ENCODE measurements around the gene PPARG. TPM values are rescaled to one million over a fixed set of nuclear protein-coding genes. Genes with fewer than 3 reads are reported as not detected.

PPARG gene
- total and polyA plus RNA-seq, 2 of the 13 experiments (the other 11 are each of a cell fraction or from before 2014, with no cell fraction given), result 13.9 to 58.3 TPM

DNA sequence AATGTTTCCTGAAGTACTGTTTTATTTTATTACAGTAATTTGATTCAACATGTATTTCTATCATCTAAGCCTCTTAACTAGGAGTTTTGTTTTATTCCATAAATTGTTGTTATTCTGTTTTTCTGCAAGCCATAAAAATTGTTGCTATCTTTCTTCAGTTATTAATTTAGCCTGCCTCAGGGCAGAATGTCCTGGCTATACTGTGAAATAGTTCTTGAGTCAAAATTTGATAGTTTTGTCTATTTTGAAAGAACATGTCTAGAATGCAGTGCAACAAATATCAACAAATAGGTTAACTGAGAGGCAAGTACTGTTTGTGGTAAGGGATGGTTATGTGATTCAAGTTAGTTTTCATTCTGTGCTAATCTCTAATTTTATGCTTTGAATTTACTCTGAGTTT lies 63.9 kb downstream of the PPARG start:
- no peaks in the 10 kb centered on the region for H3K79me2 ChIP-seq (ENCODE audit: insufficient read depth, low read length)
- no peaks in the 10 kb centered on the region for H3K27me3 ChIP-seq (ENCODE audit: control insufficient read depth in 1 of 2, insufficient read depth in 2 of 2, low read length in 2 of 2)
- no peak overlapping the region for H2AFZ ChIP-seq (ENCODE audit: low read length)
- TF ChIP-seq, protein P1, sequence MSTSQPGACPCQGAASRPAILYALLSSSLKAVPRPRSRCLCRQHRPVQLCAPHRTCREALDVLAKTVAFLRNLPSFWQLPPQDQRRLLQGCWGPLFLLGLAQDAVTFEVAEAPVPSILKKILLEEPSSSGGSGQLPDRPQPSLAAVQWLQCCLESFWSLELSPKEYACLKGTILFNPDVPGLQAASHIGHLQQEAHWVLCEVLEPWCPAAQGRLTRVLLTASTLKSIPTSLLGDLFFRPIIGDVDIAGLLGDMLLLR (CRISPR knock-in tag; IDR thresholded peaks at IDR 0.05), result no peak
- TF ChIP-seq FOXA1 (IDR thresholded peaks at IDR 0.05) (no peak), FOXA1 (CRISPR knock-in tag; IDR thresholded peaks at IDR 0.05) (no peak), SETDB1 (CRISPR knock-in tag; IDR thresholded peaks at IDR 0.05; ENCODE audit: borderline replicate concordance) (no peak)
- H3K36me3 ChIP-seq (replicated peaks in 1 of 2; ENCODE audit: control insufficient read depth in 1 of 2, insufficient read depth in 2 of 2, low read length in 2 of 2), result no peaks in the 10 kb centered on the region; a peak in 1 of 5 replicates
- H3K4me3 ChIP-seq (replicated peaks in 1 of 3; ENCODE audit: insufficient read depth in 1 of 3, low read depth in 2 of 3, low read length in 3 of 3), result no peak overlapping the region
- ATAC-seq (no peak), DNase-seq (ENCODE audit: low spot score) (no peak), FAIRE-seq (no peak)
- no TSS peak for BruUV-seq (replicated peaks)
- H3K9me3 ChIP-seq (ENCODE audit: low read length), result no peaks in the 10 kb centered on the region
- H3K4me2 ChIP-seq (ENCODE audit: low read depth, low read length), result no peak overlapping the region
- intact Hi-C loops (cut with micrococcal nuclease; ENCODE audit: unreplicated experiment) (no loop called here), in situ Hi-C loops (cut with HindIII; ENCODE audit: extremely low pct_ligation_motif_present, low pct_unique_long_range_greater_than_20kb) (no loop called here)
- H3K9ac ChIP-seq (ENCODE audit: insufficient read depth, low read depth, low read length), result no peak overlapping the region
- no peaks in the 10 kb centered on the region for H3K4me1 ChIP-seq (ENCODE audit: insufficient read depth, low read length)
- CTCF ChIA-PET (ENCODE audit: low intra/inter-chr PET ratio, low total read pairs), result no interaction called here
- POLR2A ChIA-PET, result no interaction called here
- H4K20me1 ChIP-seq (ENCODE audit: insufficient read depth, low read length), result no peaks in the 10 kb centered on the region
- H3K27ac ChIP-seq (ENCODE audit: extremely low read length, insufficient read depth, low read length), result no peak overlapping the region

DNA sequence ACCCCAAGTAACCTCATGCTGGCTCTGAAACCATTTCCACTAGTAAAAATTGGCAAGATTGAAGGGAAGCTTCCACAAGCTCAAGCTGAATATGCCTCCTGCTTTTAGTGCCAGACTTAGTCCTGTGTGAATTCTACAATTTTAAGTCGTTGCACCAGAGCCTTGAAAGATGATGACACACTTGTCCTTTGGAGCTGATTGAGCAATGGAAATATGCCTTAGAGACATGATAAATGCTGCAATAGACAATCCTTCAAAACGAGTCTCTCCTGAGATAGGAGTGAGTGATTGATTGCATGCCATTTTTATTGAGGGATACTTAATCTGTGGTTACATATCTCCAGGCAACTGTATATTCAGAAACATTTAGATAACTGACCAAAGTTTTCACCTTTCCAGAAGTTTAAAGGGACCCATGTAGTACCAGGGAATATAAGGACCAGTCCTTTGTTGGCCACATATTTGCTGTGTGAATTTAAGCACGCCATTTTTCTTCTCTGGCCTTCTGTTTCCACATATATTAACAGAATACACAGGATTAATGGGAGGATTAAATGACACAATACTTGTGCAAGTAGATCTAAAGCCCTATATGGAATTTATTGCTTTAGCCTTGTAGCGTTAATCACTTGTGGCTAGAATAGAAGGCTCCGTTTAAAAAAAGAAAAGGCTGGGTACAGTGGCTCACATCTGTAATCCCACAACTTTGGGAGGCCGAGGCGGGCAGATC lies 65.1 kb downstream of the PPARG start:
- Histone ChIP-seq H3K36me3 (replicated peaks in 1 of 2; ENCODE audit: control insufficient read depth in 1 of 2, insufficient read depth in 2 of 2, low read length in 2 of 2) (no peaks in the 10 kb centered on the region; a peak in 1 of 5 replicates), H3K27ac (ENCODE audit: extremely low read length, insufficient read depth, low read length) (no peak overlapping the region), H3K9ac (ENCODE audit: insufficient read depth, low read depth, low read length) (no peak overlapping the region), H3K79me2 (ENCODE audit: insufficient read depth, low read length) (no peaks in the 10 kb centered on the region), H3K27me3 (ENCODE audit: control insufficient read depth in 1 of 2, insufficient read depth in 2 of 2, low read length in 2 of 2) (no peaks in the 10 kb centered on the region; a peak in 1 of 5 replicates), H2AFZ (ENCODE audit: low read length) (no peak overlapping the region), H3K4me1 (ENCODE audit: insufficient read depth, low read length) (no peaks in the 10 kb centered on the region), H3K4me2 (ENCODE audit: low read depth, low read length) (no peak overlapping the region), H3K4me3 (replicated peaks in 1 of 3; ENCODE audit: insufficient read depth in 1 of 3, low read depth in 2 of 3, low read length in 3 of 3) (no peak overlapping the region), H4K20me1 (ENCODE audit: insufficient read depth, low read length) (no peaks in the 10 kb centered on the region), H3K9me3 (ENCODE audit: low read length) (no peaks in the 10 kb centered on the region)
- TF ChIP-seq CEBPG (CRISPR knock-in tag; IDR thresholded peaks at IDR 0.05) (peak; percentile 4; the same call in 1 of the 2 replicates), PHF8 (CRISPR knock-in tag; IDR thresholded peaks at IDR 0.05) (no peak), CEBPB (IDR thresholded peaks at IDR 0.05; ENCODE audit: borderline replicate concordance, low read depth, low read length) (peak; percentile 78)
- ChIA-PET POLR2A (no interaction called here), CTCF (ENCODE audit: low intra/inter-chr PET ratio, low total read pairs) (no interaction called here)
- WGBS (ENCODE audit: low lambda C conversion rate), result 87% methylated on average over 7 of the region's 7 CpGs
- intact Hi-C loops (cut with micrococcal nuclease; ENCODE audit: unreplicated experiment) (no loop called here), in situ Hi-C loops (cut with HindIII; ENCODE audit: extremely low pct_ligation_motif_present, low pct_unique_long_range_greater_than_20kb) (no loop called here)
- DNase-seq (ENCODE audit: low spot score) (no peak), FAIRE-seq (no peak), ATAC-seq (no peak)
- BruUV-seq (replicated peaks), result no TSS peak

All from HepG2 (cell line).